K562 (cell line): ENCODE data around the gene CCL8. TPM values are rescaled to one million over a fixed set of nuclear protein-coding genes. Genes with fewer than 3 reads are reported as not detected.

Experiments
- ATAC-seq: fragments of 200-7000 bp; cut with Tn5 transposase; 3 replicates; pipeline ENCODE4 v1.9.1; 2020; ENCODE audit warnings: moderate library complexity
- BruUV-seq: library from RNA; stranded (reverse); fragments of 400-500 nt; replicated peaks from 2 replicates; lab custom pipeline; 2021; lab: Mats Ljungman, UMichigan
- CTCF ChIA-PET: fragments of 300-600 bp; formaldehyde crosslinking; extraction: SDS; loops from one replicate; lab custom pipeline; 2021; ENCODE audit warnings: low intra/inter-chr PET ratio; lab: Yijun Ruan, JAX
- POLR2A ChIA-PET: fragments of 300-600, 350-650 bp; sonication (Branson Sonifier 250); formaldehyde crosslinking; extraction: SDS; loops from one replicate; lab custom pipeline; 2021; ENCODE audit warnings: antibody characterized with exemption, inconsistent platforms; lab: Yijun Ruan, JAX
- DNase-seq, 4 experiments: peaks; one replicate each; pipeline versions ENCODE4 v3.0.0 to v3.0.0-alpha.2; 2011 to 2018; ENCODE audit warnings: low spot score in 3 of 4, mixed read lengths in 3 of 4; ENCODE audit errors: extremely low read depth in 1 of 4
- FAIRE-seq: peaks from 2 replicates; lab custom pipeline; 2011; peaks lifted over from hg19 to GRCh38; lab: Jason Lieb, UNC
- H2AFZ ChIP-seq: 2 replicates; pipeline ENCODE4 v1.6.0; 2011; ENCODE audit warnings: low read depth, low read length, control low read depth, inconsistent platforms
- H3K27ac ChIP-seq: fragments of 200-600 bp; 3 replicates; pipeline ENCODE4 v1.8.0; 2011; ENCODE audit warnings: low read depth, mild to moderate bottlenecking, control low read depth, inconsistent platforms, low read length, moderate library complexity, mixed read lengths; ENCODE audit errors: extremely low read depth
- H3K27me3 ChIP-seq, 2 experiments: fragments of 300-600 bp in 1 of 2; 2 replicates in 1 of 2; 3 replicates in 1 of 2; pipeline versions ENCODE4 v1.6.0 to v1.8.0; 2011; ENCODE audit warnings: inconsistent platforms in 2 of 2, low read length in 2 of 2, mild to moderate bottlenecking in 1 of 2, mixed read lengths in 1 of 2, moderate library complexity in 1 of 2; ENCODE audit not compliant: control insufficient read depth in 2 of 2, insufficient read depth in 2 of 2
- H3K36me3 ChIP-seq: fragments of 300-600 bp; 3 replicates; pipeline ENCODE4 v1.8.0; 2011; ENCODE audit warnings: mild to moderate bottlenecking, low read length, inconsistent platforms; ENCODE audit not compliant: control insufficient read depth, insufficient read depth
- H3K4me1 ChIP-seq, 2 experiments: fragments of 200-600 bp in 1 of 2; replicated peaks in 1 of 2; 2 replicates in 1 of 2; 3 replicates in 1 of 2; pipeline versions ENCODE4 v1.5.1 to v1.8.0; 2011; ENCODE audit warnings: inconsistent platforms in 2 of 2, low read length in 2 of 2, mild to moderate bottlenecking in 1 of 2, mixed read lengths in 1 of 2, moderate library complexity in 1 of 2; ENCODE audit not compliant: control insufficient read depth in 2 of 2, insufficient read depth in 2 of 2
- H3K4me2 ChIP-seq: 2 replicates; pipeline ENCODE4 v1.6.1; 2011; ENCODE audit warnings: low read length, control low read depth, inconsistent platforms, mixed read lengths; ENCODE audit not compliant: insufficient read depth
- H3K4me3 ChIP-seq: fragments of 200-600 bp; sonication (generic), shearing (Covaris generic); 2 replicates; pipeline ENCODE4 v1.5.1; 2016; ENCODE audit warnings: control low read depth, inconsistent platforms
- H3K79me2 ChIP-seq: fragments of 200-600 bp; 3 replicates; pipeline ENCODE4 v1.8.0; 2011; ENCODE audit warnings: low read length, inconsistent platforms; ENCODE audit not compliant: control insufficient read depth, insufficient read depth
- H3K9ac ChIP-seq, 2 experiments: 2 replicates each; pipeline versions ENCODE4 v1.6.0 to v1.6.1; 2011; ENCODE audit warnings: low read depth in 2 of 2, low read length in 2 of 2, control low read depth in 1 of 2, inconsistent platforms in 1 of 2, mild to moderate bottlenecking in 1 of 2, mixed read lengths in 1 of 2; ENCODE audit not compliant: insufficient read depth in 1 of 2
- H3K9me1 ChIP-seq: one replicate; pipeline ENCODE4 v1.6.0; 2011; ENCODE audit warnings: inconsistent platforms, mild to moderate bottlenecking, low read length, moderate library complexity; ENCODE audit not compliant: control insufficient read depth, insufficient read depth
- H3K9me3 ChIP-seq: replicated peaks from 2 replicates; pipeline ENCODE4 v1.5.1; 2011; ENCODE audit warnings: low read depth, low read length, inconsistent platforms; ENCODE audit not compliant: control insufficient read depth, insufficient read depth
- H4K20me1 ChIP-seq: replicated peaks from 2 replicates; pipeline ENCODE4 v1.6.1; 2011; ENCODE audit warnings: low read length, inconsistent platforms, mixed read lengths; ENCODE audit not compliant: control insufficient read depth, insufficient read depth
- ARID3B ChIP-seq: fragments of 250-450 bp; sonication (Bioruptor Pico); IDR thresholded peaks from 2 replicates; pipeline ENCODE4 v1.4.0; 2020; ENCODE audit warnings: borderline replicate concordance
- FOXP4 ChIP-seq: sonication (generic); formaldehyde crosslinking; IDR thresholded peaks from 2 replicates; pipeline ENCODE4 v1.8.0; 2022; ENCODE audit warnings: mild to moderate bottlenecking, missing genetic modification reagents, borderline replicate concordance
- FUS ChIP-seq: fragments of 200-400 bp; formaldehyde crosslinking; optimal IDR thresholded peaks from 2 replicates; pipeline ENCODE3; 2017; ENCODE audit warnings: low read depth, low read length
- MCM5 ChIP-seq: fragments of 450-650 bp; IDR thresholded peaks from 2 replicates; pipeline ENCODE4 v1.6.1; 2016; ENCODE audit warnings: low read depth
- NCOA4 ChIP-seq: fragments of 450-650 bp; IDR thresholded peaks from 2 replicates; pipeline ENCODE4 v1.6.1; 2018; ENCODE audit warnings: mild to moderate bottlenecking; ENCODE audit not compliant: partially characterized antibody
- PHF20 ChIP-seq: fragments of 450-650 bp; IDR thresholded peaks from 2 replicates; pipeline ENCODE4 v1.6.1; 2018; ENCODE audit not compliant: partially characterized antibody
- RNF2 ChIP-seq: sonication (generic); IDR thresholded peaks from 2 replicates; pipeline ENCODE4 v1.6.1; 2016
- TAF1 ChIP-seq: IDR thresholded peaks from 2 replicates; pipeline ENCODE4 v1.6.1; 2011; ENCODE audit warnings: mild to moderate bottlenecking, low read length, moderate library complexity; ENCODE audit not compliant: insufficient read depth, control insufficient read depth, severe bottlenecking; ENCODE audit errors: extremely low read depth
- THRB ChIP-seq: fragments of 450-650 bp; formaldehyde crosslinking; conservative IDR thresholded peaks from 2 replicates; pipeline ENCODE4 v1.4.0; 2022; ENCODE audit warnings: mild to moderate bottlenecking, missing genetic modification characterization
- YY1 ChIP-seq, 3 experiments: IDR thresholded peaks; 2 replicates each; pipeline ENCODE4 v1.6.1; 2011; ENCODE audit warnings: low read length in 2 of 3, mild to moderate bottlenecking in 2 of 3, moderate library complexity in 2 of 3, borderline replicate concordance in 1 of 3, control low read depth in 1 of 3, low read depth in 1 of 3; ENCODE audit not compliant: insufficient read depth in 3 of 3, insufficient replicate concordance in 2 of 3, control insufficient read depth in 1 of 3, insufficient read length in 1 of 3; ENCODE audit errors: extremely low read depth in 1 of 3
- ZBTB17 ChIP-seq: fragments of 450-650 bp; formaldehyde crosslinking; IDR thresholded peaks from 2 replicates; pipeline ENCODE4 v1.4.0; 2020; ENCODE audit warnings: mild to moderate bottlenecking
- ZNF655 ChIP-seq: fragments of 250-450 bp; sonication (Bioruptor Pico); IDR thresholded peaks from 2 replicates; pipeline ENCODE4 v1.5.0; 2021
- WGBS: fragments of 100-300 bp; shearing (Covaris generic); methylation state at CpG from one replicate; pipeline ENCODE4 v1.1.6; 2016; ENCODE audit warnings: low coverage, mixed read lengths; ENCODE audit not compliant: insufficient coverage; ENCODE audit errors: missing lambda C conversion rate; 5-methylcytosine and 5-hydroxymethylcytosine counted together
- in situ Hi-C: fragments of 300-500 bp; cut with MboI; formaldehyde crosslinking; loops from 4 replicates; pipeline ENCODE4 v1.15.0; 2018; ENCODE audit warnings: inconsistent platforms, mixed read lengths
- intact Hi-C: fragments of 100-400 bp; cut with micrococcal nuclease; formaldehyde crosslinking; loops from 2 replicates; pipeline ENCODE4 v1.14.2; 2022
- polyA plus RNA-seq, 8 experiments: library from polyadenylated mRNA; depleted of rRNA in 4 of 8; stranded (reverse) in 5 of 8; unstranded in 3 of 8; fragments of >200 nt; fragmentation: Nextera tagmentation in 2 of 8; fragmentation: Illumina TruSeq in 1 of 8; extraction: Ambion mirVana in 2 of 8; extraction: Trizol in 1 of 8; gene quantifications; 2 replicates each; pipeline versions ENCODE4 v1.2.1 to v1.2.3, GENCODE V29; 2011 to 2014; ENCODE audit warnings: inconsistent platforms in 1 of 8, missing spikeins in 1 of 8
- total RNA-seq, 7 experiments: library from RNA; depleted of rRNA in 6 of 7; stranded (reverse); fragments of >200 nt in 6 of 7; fragmentation: Illumina TruSeq in 2 of 7; extraction: Trizol in 2 of 7; gene quantifications; 2 replicates each; pipeline versions ENCODE4 v1.2.1 to v1.2.3, GENCODE V29; 2011 to 2021; ENCODE audit warnings: low replicate concordance in 1 of 7

CCL8 gene
- total and polyA plus RNA-seq, 9 of the 15 experiments (the other 6 are each of a cell fraction or from before 2014, with no cell fraction given), result 0.06 TPM; not detected in 8

GRCh38 chr17:34299027-34299426 lies 20.2 kb upstream of the CCL8 start:
- Histone ChIP-seq H3K9me3 (no peaks in the 10 kb centered on the region), H3K9ac (no peak overlapping the region), H3K36me3 (no peaks in the 10 kb centered on the region), H3K4me1 (no peaks in the 10 kb centered on the region), H3K4me2 (no peak overlapping the region), H3K79me2 (no peaks in the 10 kb centered on the region), H3K27ac (no peak overlapping the region), H3K9me1 (no peaks in the 10 kb centered on the region), H3K27me3 (no peaks in the 10 kb centered on the region; a peak in 2 of 5 replicates), H3K4me3 (no peak overlapping the region), H4K20me1 (no peaks in the 10 kb centered on the region), H2AFZ (no peak overlapping the region)
- intact Hi-C loops, result no loop called here
- ChIA-PET CTCF (no interaction called here), POLR2A (no interaction called here)
- TF ChIP-seq YY1 (IDR thresholded peaks at IDR 0.05; ENCODE audit: borderline replicate concordance in 1 of 3, control insufficient read depth in 1 of 3, extremely low read depth in 1 of 3, insufficient read depth in 3 of 3, insufficient read length in 1 of 3, insufficient replicate concordance in 2 of 3, low read depth in 1 of 3, low read length in 2 of 3) (no peak), MCM5 (no peak), NCOA4 (no peak), ARID3B (CRISPR knock-in tag) (no peak), FOXP4 (CRISPR knock-in tag) (no peak), PHF20 (no peak), TAF1 (no peak), RNF2 (no peak), FUS (no peak), ZNF655 (no peak), THRB (CRISPR knock-in tag) (no peak), ZBTB17 (CRISPR knock-in tag) (no peak)
- DNase-seq (no peak), ATAC-seq (no peak), FAIRE-seq (no peak)
- no TSS peak for BruUV-seq
- in situ Hi-C loops, result no loop called here
- WGBS, result 4% methylated on average over 2 of the region's 2 CpGs
